Activated CD4-positive, alpha-beta T cell treated with anti-CD3 and anti-CD28 coated beads, Interleukin-2, amount 50 U/mL, for 4 hours (primary cell): ENCODE measurements around the gene SRSF9.
"Not testable (repeated sequence)": the region's sequence is repeated elsewhere in the genome, so short reads cannot be mapped to it uniquely, and the experiment has no call there.

ENCODE experiments used
- DNase-seq, 2 experiments: peaks; one replicate each; pipeline ENCODE4 v3.0.0-alpha.2; 2020

Gene SRSF9

GRCh38 chr12:120446844-120447178 is 22.7 kb downstream of the SRSF9 start:
- DNase-seq, result not testable (repeated sequence)

- peak; percentile 81 to 83 for DNase-seq
Observed at GRCh38 chr12:120445911-120446843, 23.4 kb downstream of the SRSF9 start, which contains the start of the genes GATC and TRIAP1. GATC (plus strand) TSS chr12:120446444; CDS start chr12:120446481, 37 bp downstream. TRIAP1 (minus strand) TSS chr12:120446384; CDS start chr12:120446372, 12 bp downstream.

GRCh38 chr12:120444676-120445075 is 24.9 kb downstream of the SRSF9 start:
- no peak for DNase-seq

- DNase-seq, result peak; percentile 69 to 73
Observed at GRCh38 chr12:120439646-120440247, 29.8 kb downstream of the SRSF9 start.

- DNase-seq, result no peak
Observed at GRCh38 chr12:120438495-120439198, 30.9 kb downstream of the SRSF9 start.

GRCh38 chr12:120437735-120438494 is 31.6 kb downstream of the SRSF9 start, which contains the start of gene COX6A1:
COX6A1 (plus strand) TSS chr12:120438113; CDS start chr12:120438127, 14 bp downstream.
- DNase-seq, result peak; percentile 97 to 98

- no peak for DNase-seq
Observed at GRCh38 chr12:120432772-120433525, 36.6 kb downstream of the SRSF9 start.

- no peak for DNase-seq
Observed at GRCh38 chr12:120429368-120429767, 40.2 kb downstream of the SRSF9 start.

GRCh38 chr12:120428597-120429229 is 40.8 kb downstream of the SRSF9 start:
- no peak for DNase-seq

GRCh38 chr12:120425797-120426196 is 43.8 kb downstream of the SRSF9 start:
- DNase-seq, result no peak

- no peak for DNase-seq
Observed at GRCh38 chr12:120422892-120423456, 46.6 kb downstream of the SRSF9 start.

- no peak for DNase-seq
Observed at GRCh38 chr12:120421701-120422100, 47.8 kb downstream of the SRSF9 start.

GRCh38 chr12:120417917-120418580 is 51.5 kb downstream of the SRSF9 start:
- DNase-seq, result no peak

- DNase-seq, result no peak
Observed at GRCh38 chr12:120416490-120417216, 52.9 kb downstream of the SRSF9 start.

- no peak for DNase-seq
Observed at GRCh38 chr12:120413901-120414695, 55.5 kb downstream of the SRSF9 start.

- no peak for DNase-seq
Observed at GRCh38 chr12:120412421-120412820, 57.1 kb downstream of the SRSF9 start.
